Measurements from ENCODE around the gene KIAA1755. TPM values are rescaled to one million over a fixed set of nuclear protein-coding genes. Genes with fewer than 3 reads are reported as not detected.

KIAA1755 gene
- total RNA-seq, 1 donor from 2014 or later = 15.2 TPM

- no peak for DNase-seq (ENCODE audit: low spot score in 2 of 2)
- no peaks in the 10 kb centered on the region for H3K9me3 ChIP-seq
- H3K4me1 ChIP-seq = peaks cover 9 to 41% of the 10 kb centered on the region in 2 donors
- no peak for TF ChIP-seq CTCF (IDR thresholded peaks at IDR 0.05)
- no peaks in the 10 kb centered on the region for H3K27me3 ChIP-seq
- no peak overlapping the region for H3K4me3 ChIP-seq
- intact Hi-C loops (cut with DNase I) = no loop called here
- peak overlapping the region; percentile 27 to 88 for H3K27ac ChIP-seq
- H3K36me3 ChIP-seq = peaks cover 4 to 7% of the 10 kb centered on the region in 2 donors
Measured at GRCh38 chr20:38162149-38162548, 98.4 kb downstream of the KIAA1755 start.

- intact Hi-C loops (cut with DNase I) = no loop called here
- no peak for DNase-seq (ENCODE audit: low spot score in 2 of 2)
- no peaks in the 10 kb centered on the region for H3K9me3 ChIP-seq
- H3K27me3 ChIP-seq = no peaks in the 10 kb centered on the region
- no peak for TF ChIP-seq CTCF (IDR thresholded peaks at IDR 0.05)
- H3K4me1 ChIP-seq = peaks cover 10 to 42% of the 10 kb centered on the region in 2 donors
- H3K27ac ChIP-seq = peak overlapping the region in 1 of 2 donors; percentile 88
- peaks cover 4 to 7% of the 10 kb centered on the region in 2 donors for H3K36me3 ChIP-seq
- no peak overlapping the region for H3K4me3 ChIP-seq
Measured at GRCh38 chr20:38161412-38161774, 99.1 kb downstream of the KIAA1755 start.

Other genes starting within 250 kb of the KIAA1755 start
- gene TTI1, start 227.3 kb downstream of the KIAA1755 start, total RNA-seq = 18.0 TPM
- gene RPRD1B, start 227.0 kb downstream of the KIAA1755 start, total RNA-seq = 16.4 TPM
- 529 TPM for gene TGM2, start 95.5 kb downstream of the KIAA1755 start, total RNA-seq
- not detected for gene BPI, start 43.4 kb upstream of the KIAA1755 start, total RNA-seq
- gene LBP, start 85.7 kb upstream of the KIAA1755 start, total RNA-seq = 18.8 TPM
- gene SNHG17, start 174.6 kb upstream of the KIAA1755 start, total RNA-seq = 129 TPM
- 19.4 TPM for gene RALGAPB, start 212.1 kb upstream of the KIAA1755 start, total RNA-seq

Data from ascending aorta (tissue), 2 donors.